ENCODE results near the gene OVOL1. TPM values are rescaled to one million over a fixed set of nuclear protein-coding genes. Genes with fewer than 3 reads are reported as not detected.
A peak's percentile ranks its signal among the peaks of the same experiment; 100 is the strongest.

Gene OVOL1
- polyA plus RNA-seq, 3 donors: 0.08 TPM; not detected in 2

DNA sequence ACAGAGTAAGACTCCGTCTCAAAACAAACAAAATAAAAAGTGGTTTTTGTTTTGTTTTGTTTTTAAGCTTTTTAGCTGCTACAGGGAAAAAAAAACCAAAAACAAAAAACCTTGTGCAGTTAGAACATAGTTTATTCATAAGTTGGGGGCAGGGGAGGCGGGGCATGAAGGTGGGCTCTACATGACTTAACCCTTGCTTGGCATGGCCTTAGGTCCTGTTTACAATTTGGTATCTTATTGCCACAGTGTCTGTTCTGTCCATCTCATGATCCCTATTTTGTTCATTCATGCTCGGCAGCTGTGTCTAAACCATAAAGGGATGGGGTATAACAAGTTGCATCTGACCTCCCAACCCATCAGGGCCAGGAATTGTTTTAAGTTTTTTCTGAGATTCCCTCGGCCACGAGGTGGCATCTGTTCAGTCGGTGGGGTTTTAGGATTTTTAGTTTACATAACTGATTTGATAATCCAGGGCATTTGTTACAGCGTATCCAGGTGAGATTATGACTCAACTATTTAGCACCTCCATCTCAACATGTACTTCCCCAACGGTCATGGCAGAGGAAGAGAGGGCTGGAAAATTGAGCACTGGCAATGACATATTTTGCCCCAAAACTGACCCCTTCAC lies 13.0 kb upstream of the OVOL1 start:
- Histone ChIP-seq H2AFZ (ENCODE audit: insufficient read depth, low read depth, low read length, poor library complexity, severe bottlenecking) (no peak overlapping the region), H3K4me3 (replicated peaks in 1 of 3; ENCODE audit: low read depth in 2 of 3, low read length in 3 of 3) (peak overlapping the region in 1 of 3 experiments; percentile 4), H3K79me2 (ENCODE audit: insufficient read depth, low read length) (peaks cover 70% of the 10 kb centered on the region), H3K4me2 (replicated peaks; ENCODE audit: extremely low read depth, low read length, poor library complexity, severe bottlenecking) (peak overlapping the region; percentile 99), H3K36me3 (replicated peaks in 1 of 2; ENCODE audit: control insufficient read depth in 1 of 2, insufficient read depth in 2 of 2, low read length in 2 of 2) (peaks cover 18 to 21% of the 10 kb centered on the region in 2 donors), H3K9ac (ENCODE audit: insufficient read depth, low read length, poor library complexity, severe bottlenecking) (no peak overlapping the region), H4K20me1 (ENCODE audit: insufficient read depth, low read length) (peaks cover 23% of the 10 kb centered on the region), H3K27me3 (ENCODE audit: control insufficient read depth in 2 of 2, insufficient read depth in 2 of 2, low read length in 2 of 2) (no peaks in the 10 kb centered on the region), H3K9me3 (replicated peaks in 1 of 2; ENCODE audit: control insufficient read depth in 1 of 2, insufficient read depth in 1 of 2, low read length in 2 of 2) (no peaks in the 10 kb centered on the region), H3K4me1 (ENCODE audit: control insufficient read depth in 1 of 2, insufficient read depth in 2 of 2, low read length in 2 of 2) (peaks cover 82 to 87% of the 10 kb centered on the region in 2 donors), H3K27ac (ENCODE audit: low read depth in 1 of 2, low read length in 2 of 2) (peak overlapping the region in 1 of 2 donors; percentile 98)
- TF ChIP-seq, protein P1, sequence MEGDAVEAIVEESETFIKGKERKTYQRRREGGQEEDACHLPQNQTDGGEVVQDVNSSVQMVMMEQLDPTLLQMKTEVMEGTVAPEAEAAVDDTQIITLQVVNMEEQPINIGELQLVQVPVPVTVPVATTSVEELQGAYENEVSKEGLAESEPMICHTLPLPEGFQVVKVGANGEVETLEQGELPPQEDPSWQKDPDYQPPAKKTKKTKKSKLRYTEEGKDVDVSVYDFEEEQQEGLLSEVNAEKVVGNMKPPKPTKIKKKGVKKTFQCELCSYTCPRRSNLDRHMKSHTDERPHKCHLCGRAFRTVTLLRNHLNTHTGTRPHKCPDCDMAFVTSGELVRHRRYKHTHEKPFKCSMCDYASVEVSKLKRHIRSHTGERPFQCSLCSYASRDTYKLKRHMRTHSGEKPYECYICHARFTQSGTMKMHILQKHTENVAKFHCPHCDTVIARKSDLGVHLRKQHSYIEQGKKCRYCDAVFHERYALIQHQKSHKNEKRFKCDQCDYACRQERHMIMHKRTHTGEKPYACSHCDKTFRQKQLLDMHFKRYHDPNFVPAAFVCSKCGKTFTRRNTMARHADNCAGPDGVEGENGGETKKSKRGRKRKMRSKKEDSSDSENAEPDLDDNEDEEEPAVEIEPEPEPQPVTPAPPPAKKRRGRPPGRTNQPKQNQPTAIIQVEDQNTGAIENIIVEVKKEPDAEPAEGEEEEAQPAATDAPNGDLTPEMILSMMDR (IDR thresholded peaks at IDR 0.05): no peak
- no CpG with 5 or more reads among the region's 8 CpGs for WGBS (ENCODE audit: insufficient coverage)
- H3K4me1 Mint-ChIP-seq: peaks cover 86% of the 10 kb centered on the region
- intact Hi-C loops (cut with micrococcal nuclease): no loop called here
- peak overlapping the region; percentile 99 to 100 (median 100) for H3K27ac Mint-ChIP-seq
- peaks cover 0 to 2% (median 0%) of the 10 kb centered on the region in 3 donors for H3K27me3 Mint-ChIP-seq (ENCODE audit: low read depth in 3 of 3)
- peaks cover 17 to 44% of the 10 kb centered on the region in 2 donors for H3K36me3 Mint-ChIP-seq
- no peak for DNase-seq
- H3K4me3 Mint-ChIP-seq: no peak overlapping the region
- no peaks in the 10 kb centered on the region for H3K9me3 Mint-ChIP-seq

DNA sequence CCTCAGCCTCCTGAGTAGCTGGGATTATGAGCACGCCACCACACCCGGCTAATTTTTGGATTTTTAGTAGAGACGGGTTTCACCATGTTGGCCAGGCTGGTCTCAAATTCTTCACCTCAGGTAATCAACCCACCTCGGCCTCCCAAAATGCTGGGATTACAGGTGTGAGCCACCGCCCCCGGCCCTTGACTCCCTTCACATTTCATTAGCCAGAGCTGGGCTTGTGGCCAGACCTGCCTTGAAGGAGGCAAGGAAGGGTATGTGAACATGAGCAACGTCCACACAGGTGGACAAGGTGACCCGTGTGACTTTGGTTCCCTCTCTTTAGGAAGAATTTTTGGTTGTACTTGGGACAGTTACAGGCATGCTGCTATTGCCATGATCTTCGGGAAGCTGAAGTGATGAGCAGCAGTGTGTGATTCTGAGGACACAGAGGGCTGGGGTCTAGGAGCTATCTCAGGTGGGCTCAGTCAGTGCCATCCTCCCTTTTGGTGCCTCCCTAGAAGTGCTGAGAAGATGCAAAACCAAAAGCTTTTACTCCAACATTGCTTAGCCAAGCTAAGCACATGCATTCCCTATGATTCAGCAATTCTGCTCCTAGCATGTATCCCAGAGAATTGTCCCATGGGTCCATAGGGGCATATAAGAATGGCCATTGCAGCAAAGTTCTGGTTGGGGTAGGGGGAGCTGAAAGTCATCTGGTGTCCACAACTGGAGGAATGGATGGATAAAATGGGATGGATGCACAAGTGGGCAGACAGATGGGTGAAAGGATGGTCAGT lies 12.1 kb upstream of the OVOL1 start:
- peak overlapping the region; percentile 99 to 100 (median 100) for H3K27ac Mint-ChIP-seq
- peaks cover 0 to 2% (median 0%) of the 10 kb centered on the region in 3 donors for H3K27me3 Mint-ChIP-seq (ENCODE audit: low read depth in 3 of 3)
- Histone ChIP-seq H3K9ac (ENCODE audit: insufficient read depth, low read length, poor library complexity, severe bottlenecking) (peak overlapping the region; percentile 82), H3K9me3 (replicated peaks in 1 of 2; ENCODE audit: control insufficient read depth in 1 of 2, insufficient read depth in 1 of 2, low read length in 2 of 2) (no peaks in the 10 kb centered on the region), H2AFZ (ENCODE audit: insufficient read depth, low read depth, low read length, poor library complexity, severe bottlenecking) (no peak overlapping the region), H4K20me1 (ENCODE audit: insufficient read depth, low read length) (peaks cover 32% of the 10 kb centered on the region), H3K4me1 (ENCODE audit: control insufficient read depth in 1 of 2, insufficient read depth in 2 of 2, low read length in 2 of 2) (peaks cover 85 to 87% of the 10 kb centered on the region in 2 donors), H3K4me3 (replicated peaks in 1 of 3; ENCODE audit: low read depth in 2 of 3, low read length in 3 of 3) (peak overlapping the region in 1 of 3 experiments; percentile 99), H3K79me2 (ENCODE audit: insufficient read depth, low read length) (peaks cover 73% of the 10 kb centered on the region), H3K27me3 (ENCODE audit: control insufficient read depth in 2 of 2, insufficient read depth in 2 of 2, low read length in 2 of 2) (no peaks in the 10 kb centered on the region), H3K4me2 (replicated peaks; ENCODE audit: extremely low read depth, low read length, poor library complexity, severe bottlenecking) (peak overlapping the region; percentile 99), H3K27ac (ENCODE audit: low read depth in 1 of 2, low read length in 2 of 2) (peak overlapping the region; percentile 98 to 99), H3K36me3 (replicated peaks in 1 of 2; ENCODE audit: control insufficient read depth in 1 of 2, insufficient read depth in 2 of 2, low read length in 2 of 2) (peaks cover 22 to 30% of the 10 kb centered on the region in 2 donors)
- H3K4me3 Mint-ChIP-seq: peak overlapping the region; percentile 27 to 39
- TF ChIP-seq, protein P1 (IDR thresholded peaks at IDR 0.05): no peak
- peaks cover 84% of the 10 kb centered on the region for H3K4me1 Mint-ChIP-seq
- peaks cover 21 to 53% of the 10 kb centered on the region in 2 donors for H3K36me3 Mint-ChIP-seq
- no peak for DNase-seq
- 71% methylated on average over 3 of the region's 9 CpGs for whole genome bisulfite sequencing (ENCODE audit: insufficient coverage)
- H3K9me3 Mint-ChIP-seq: no peaks in the 10 kb centered on the region
- intact Hi-C loops (cut with micrococcal nuclease): no loop called here
